DMS 273 treated with DMSO at 0.1 percent for 48 hours (cell line): Measurements from ENCODE around the gene OPN3.

Source experiments
- DNase-seq: peaks from one replicate; lab custom pipeline; 2025; lab: John Stamatoyannopoulos, UW

Gene OPN3

GRCh38 chr1:241589521-241589920, 50.6 kb downstream of the OPN3 start:
- DNase-seq: no peak

GRCh38 chr1:241586905-241587512, 53.2 kb downstream of the OPN3 start:
- DNase-seq: no peak

- DNase-seq: no peak
These were observed 57.2 kb downstream of the OPN3 start for GRCh38 chr1:241582921-241583321.

GRCh38 chr1:241579434-241579833, 60.7 kb downstream of the OPN3 start:
- no peak for DNase-seq

- DNase-seq: no peak
These were observed 66.0 kb downstream of the OPN3 start for GRCh38 chr1:241574154-241574553.

- DNase-seq: no peak
These were observed 70.3 kb downstream of the OPN3 start for GRCh38 chr1:241569848-241570247.

GRCh38 chr1:241560849-241561187, 79.4 kb downstream of the OPN3 start:
- no peak for DNase-seq

- DNase-seq: no peak
These were observed 79.9 kb downstream of the OPN3 start for GRCh38 chr1:241560146-241560848.

- DNase-seq: no peak
These were observed 82.5 kb downstream of the OPN3 start for GRCh38 chr1:241557551-241558193.

- DNase-seq: no peak
These were observed 83.1 kb downstream of the OPN3 start for GRCh38 chr1:241557031-241557430.

- DNase-seq: no peak
These were observed 84.6 kb downstream of the OPN3 start for GRCh38 chr1:241555526-241555925.

GRCh38 chr1:241553886-241554592, 86.1 kb downstream of the OPN3 start:
- DNase-seq: no peak

GRCh38 chr1:241551759-241552638, 88.2 kb downstream of the OPN3 start:
- no peak for DNase-seq

GRCh38 chr1:241550318-241550717, 89.9 kb downstream of the OPN3 start:
- DNase-seq: no peak

GRCh38 chr1:241548008-241548407, 92.2 kb downstream of the OPN3 start:
- DNase-seq: no peak
